Adrenal gland (tissue), 5 donors: ENCODE data around the gene CLEC16A.

Source experiments
- POLR2A ChIP-seq, 2 donors: fragments of 450-650 bp; IDR thresholded peaks; one replicate each; pipeline ENCODE4 v1.6.1; 2017; ENCODE audit warnings: antibody characterized with exemption in 2 of 2, mild to moderate bottlenecking in 2 of 2, moderate library complexity in 1 of 2
- TF ChIP-seq, protein P1 (sequence below), 6 experiments: fragments of 450-650 bp in 4 of 6; fragments of 200-600 bp in 2 of 6; sonication (generic) in 1 of 6; IDR thresholded peaks; 1 replicate in 5 of 6; 2 replicates in 1 of 6; pipeline versions ENCODE4 v1.5.1 to v1.8.0; 2016 to 2021; ENCODE audit warnings: antibody characterized with exemption in 6 of 6, mild to moderate bottlenecking in 2 of 6, moderate library complexity in 1 of 6
- donor health status: DM: no; HTN: no; CAD: no.

DNA sequence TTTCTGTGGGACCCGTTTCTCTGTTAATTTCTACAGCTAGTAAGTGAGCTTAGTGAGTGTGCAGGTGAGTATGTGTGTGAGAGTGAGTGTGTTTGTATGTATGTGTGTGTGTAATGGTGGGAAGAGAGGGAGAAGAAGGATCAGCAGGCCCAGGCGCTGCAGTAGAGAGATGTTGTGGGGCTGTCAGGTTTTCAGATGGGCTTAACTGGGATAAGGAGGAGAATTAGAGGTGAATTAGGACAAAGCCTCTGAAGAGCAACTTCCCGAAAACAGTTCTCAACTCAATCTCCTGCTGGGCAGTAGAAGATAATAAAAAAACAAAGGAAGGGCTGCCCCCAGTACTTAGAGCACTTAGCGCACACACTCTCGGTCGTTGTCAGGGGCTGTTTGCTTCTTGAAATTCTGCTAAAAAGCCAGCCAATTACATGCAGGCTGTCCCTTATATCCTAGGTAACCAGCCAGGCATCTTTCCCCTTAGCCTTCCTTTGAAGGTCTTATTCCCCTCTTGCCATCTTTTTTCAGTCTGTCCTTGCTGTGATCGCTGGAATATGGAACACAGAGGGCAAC is 63.4 kb downstream of the CLEC16A start:
- TF ChIP-seq, protein P1, sequence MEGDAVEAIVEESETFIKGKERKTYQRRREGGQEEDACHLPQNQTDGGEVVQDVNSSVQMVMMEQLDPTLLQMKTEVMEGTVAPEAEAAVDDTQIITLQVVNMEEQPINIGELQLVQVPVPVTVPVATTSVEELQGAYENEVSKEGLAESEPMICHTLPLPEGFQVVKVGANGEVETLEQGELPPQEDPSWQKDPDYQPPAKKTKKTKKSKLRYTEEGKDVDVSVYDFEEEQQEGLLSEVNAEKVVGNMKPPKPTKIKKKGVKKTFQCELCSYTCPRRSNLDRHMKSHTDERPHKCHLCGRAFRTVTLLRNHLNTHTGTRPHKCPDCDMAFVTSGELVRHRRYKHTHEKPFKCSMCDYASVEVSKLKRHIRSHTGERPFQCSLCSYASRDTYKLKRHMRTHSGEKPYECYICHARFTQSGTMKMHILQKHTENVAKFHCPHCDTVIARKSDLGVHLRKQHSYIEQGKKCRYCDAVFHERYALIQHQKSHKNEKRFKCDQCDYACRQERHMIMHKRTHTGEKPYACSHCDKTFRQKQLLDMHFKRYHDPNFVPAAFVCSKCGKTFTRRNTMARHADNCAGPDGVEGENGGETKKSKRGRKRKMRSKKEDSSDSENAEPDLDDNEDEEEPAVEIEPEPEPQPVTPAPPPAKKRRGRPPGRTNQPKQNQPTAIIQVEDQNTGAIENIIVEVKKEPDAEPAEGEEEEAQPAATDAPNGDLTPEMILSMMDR (IDR thresholded peaks at IDR 0.05): no peak
- no peak for TF ChIP-seq POLR2A (IDR thresholded peaks at IDR 0.05)
